Activated CD4-positive, alpha-beta T cell treated with anti-CD3 and anti-CD28 coated beads for 1 hour (primary cell): ENCODE data around the gene HERPUD1.
A peak's percentile ranks its signal among the peaks of the same experiment; 100 is the strongest.
"Not testable (repeated sequence)": the region's sequence is repeated elsewhere in the genome, so short reads cannot be mapped to it uniquely, and the experiment has no call there.

ENCODE experiments used
- DNase-seq: peaks from one replicate; pipeline ENCODE4 v3.0.0-alpha.2; 2020

The HERPUD1 gene

GRCh38 chr16:56961851-56962281 lies 29.9 kb downstream of the HERPUD1 start, which contains the start of gene CETP:
Gene CETP (plus strand): TSS chr16:56961950. CDS start chr16:56961980, 30 bp downstream.
- no peak for DNase-seq

GRCh38 chr16:56964243-56965148 lies 32.6 kb downstream of the HERPUD1 start:
- DNase-seq = peak; percentile 88

GRCh38 chr16:56965149-56966092 lies 33.5 kb downstream of the HERPUD1 start:
- DNase-seq = no peak

GRCh38 chr16:56966093-56966475 lies 34.1 kb downstream of the HERPUD1 start:
- no peak for DNase-seq

DNA sequence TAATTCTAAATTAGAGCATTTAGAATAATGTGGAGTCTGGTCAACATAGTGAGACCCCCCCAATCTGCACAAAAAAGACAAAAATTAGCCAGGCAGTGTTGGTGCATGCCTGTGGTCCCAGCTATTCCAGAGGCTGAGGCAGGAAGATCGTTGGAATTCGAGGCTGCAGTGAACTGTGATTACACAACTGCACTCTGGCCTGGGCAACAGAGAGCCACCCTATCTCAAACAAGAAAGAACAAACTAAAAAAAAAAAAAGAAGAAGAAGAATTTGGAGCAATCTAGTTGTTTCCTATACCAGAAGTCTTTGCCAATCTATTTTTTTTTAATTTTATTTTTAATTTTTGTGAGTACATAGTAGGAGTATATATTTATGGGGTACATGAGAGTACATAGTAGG lies 35.8 kb downstream of the HERPUD1 start:
- no peak for DNase-seq

GRCh38 chr16:56969769-56970168 lies 37.8 kb downstream of the HERPUD1 start:
- DNase-seq = no peak

- no peak for DNase-seq
Measured at GRCh38 chr16:56970934-56971767, 39.2 kb downstream of the HERPUD1 start.

- DNase-seq = no peak
Measured at GRCh38 chr16:56971768-56972043, 39.8 kb downstream of the HERPUD1 start.

DNA sequence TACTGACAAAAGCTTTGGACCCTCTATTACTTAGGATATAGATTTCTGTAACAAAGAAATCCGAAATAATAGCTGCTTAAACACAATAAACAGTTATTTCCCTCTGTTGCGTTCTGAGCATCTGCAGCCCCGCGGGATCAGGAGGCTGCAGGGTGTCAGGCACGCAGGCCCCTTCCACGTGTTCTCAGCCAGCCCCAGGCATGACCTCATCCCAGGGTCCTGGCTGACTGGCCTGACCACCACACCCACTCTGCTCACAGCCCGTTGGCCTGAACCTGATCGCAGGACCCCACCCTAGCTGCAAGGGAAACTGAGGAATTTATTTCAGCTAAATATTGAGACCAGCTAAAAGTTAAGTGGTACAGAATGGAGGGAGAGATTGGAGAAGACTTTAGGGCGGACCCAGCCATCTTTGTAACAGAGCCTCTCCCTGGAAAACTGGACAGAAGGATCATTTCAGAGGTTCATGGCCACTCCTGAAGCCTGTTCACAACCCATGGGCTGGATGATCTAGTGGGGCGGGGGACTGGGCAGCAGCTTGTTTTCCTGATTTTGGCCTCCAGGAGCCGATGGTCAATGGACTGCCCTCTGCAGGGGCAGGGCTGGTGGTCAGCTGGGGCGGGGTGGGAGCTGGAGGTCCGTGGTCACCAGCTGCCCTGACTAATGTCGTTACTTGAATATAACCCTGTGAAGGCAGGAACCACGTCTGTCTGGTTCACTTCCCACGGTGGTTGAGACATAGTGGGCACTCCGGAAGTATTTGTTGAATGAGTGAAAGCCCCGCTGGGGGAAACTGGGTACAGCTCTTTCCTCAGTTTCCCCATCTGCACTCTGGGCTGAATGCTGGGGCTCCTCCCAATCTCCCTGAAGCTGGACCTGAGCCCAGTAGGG lies 40.7 kb downstream of the HERPUD1 start:
- DNase-seq = no peak

DNA sequence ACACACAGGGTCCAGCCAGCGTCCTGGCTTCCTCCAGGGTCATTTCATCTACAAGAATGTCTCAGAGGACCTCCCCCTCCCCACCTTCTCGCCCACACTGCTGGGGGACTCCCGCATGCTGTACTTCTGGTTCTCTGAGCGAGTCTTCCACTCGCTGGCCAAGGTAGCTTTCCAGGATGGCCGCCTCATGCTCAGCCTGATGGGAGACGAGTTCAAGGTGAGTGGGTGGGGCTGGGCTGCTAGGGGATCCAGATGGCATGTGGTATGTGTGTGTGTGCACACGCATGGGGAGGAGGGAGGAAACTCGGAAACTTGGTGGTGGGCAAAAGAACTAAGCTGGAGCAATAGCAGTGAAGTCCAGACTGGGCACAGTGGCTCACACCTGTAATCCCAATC lies 41.4 kb downstream of the HERPUD1 start:
- DNase-seq = no peak

- not testable (repeated sequence) for DNase-seq
Measured at GRCh38 chr16:56973899-56974298, 42.0 kb downstream of the HERPUD1 start.

GRCh38 chr16:56974549-56975300 lies 42.8 kb downstream of the HERPUD1 start:
- no peak for DNase-seq

- DNase-seq = no peak
Measured at GRCh38 chr16:56975714-56976113, 43.8 kb downstream of the HERPUD1 start.

GRCh38 chr16:56977216-56977615 lies 45.3 kb downstream of the HERPUD1 start:
- DNase-seq = no peak

- DNase-seq = no peak
Measured at GRCh38 chr16:56977823-56978430, 46.0 kb downstream of the HERPUD1 start.

DNA sequence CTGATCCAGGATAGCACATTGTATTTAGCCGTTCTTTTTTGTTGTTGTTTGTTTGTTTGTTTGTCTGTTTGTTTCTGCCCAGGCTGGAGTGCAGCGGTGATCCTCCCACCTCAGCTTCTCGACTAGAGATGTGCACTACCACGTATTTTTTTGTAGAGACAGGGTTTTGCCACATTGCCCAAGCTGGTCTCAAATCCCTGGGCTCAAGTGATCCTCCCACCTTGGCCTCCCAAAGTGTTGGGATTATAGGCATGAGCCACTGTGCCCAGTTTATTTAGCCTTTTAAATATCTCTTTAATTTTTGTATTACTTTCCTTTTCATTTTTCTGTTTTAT lies 48.2 kb downstream of the HERPUD1 start:
- no peak for DNase-seq

DNA sequence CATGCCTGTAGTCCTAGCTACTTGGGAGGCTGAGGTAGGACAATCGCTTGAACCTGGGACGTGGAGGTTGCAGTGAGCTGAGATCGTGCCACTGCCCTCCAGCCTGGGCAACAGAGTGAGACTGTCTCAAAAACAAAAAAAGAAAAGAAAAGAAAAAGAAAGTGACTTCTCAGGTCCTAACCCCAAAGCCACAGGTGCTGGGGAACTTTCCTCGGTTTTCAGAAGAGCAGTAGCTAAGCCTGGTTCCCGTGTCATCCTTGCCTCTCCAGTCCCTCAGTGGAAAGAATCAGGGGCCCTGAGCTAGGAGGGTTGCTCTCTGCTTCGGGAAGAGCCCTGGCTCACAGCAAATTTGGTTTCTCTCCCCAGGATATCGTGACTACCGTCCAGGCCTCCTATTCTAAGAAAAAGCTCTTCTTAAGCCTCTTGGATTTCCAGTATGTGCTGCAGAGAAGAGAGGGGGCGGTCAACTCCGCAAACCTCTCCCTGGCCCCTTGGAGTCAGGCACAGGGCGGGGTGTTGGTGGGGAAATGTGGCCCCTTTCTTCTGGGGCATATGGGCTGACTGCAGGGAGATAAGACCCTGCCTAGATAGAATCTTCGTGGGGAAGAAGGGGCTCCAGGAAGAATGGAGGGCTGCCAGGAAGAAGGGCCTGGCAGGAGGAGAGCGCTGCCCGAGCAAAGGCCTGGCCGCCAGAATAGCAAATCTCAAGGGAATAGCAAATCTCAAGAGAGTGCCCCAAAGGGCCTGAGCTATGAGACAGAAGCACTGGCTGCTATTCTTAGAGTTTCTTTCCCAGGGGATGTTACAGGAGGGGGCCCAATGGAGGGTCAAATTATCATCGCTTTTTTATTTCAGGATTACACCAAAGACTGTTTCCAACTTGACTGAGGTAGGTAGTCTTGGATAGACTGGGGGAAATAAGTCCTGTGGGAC lies 49.1 kb downstream of the HERPUD1 start:
- DNase-seq = no peak

GRCh38 chr16:56981729-56982271 lies 49.9 kb downstream of the HERPUD1 start:
- no peak for DNase-seq

GRCh38 chr16:56982695-56983094 lies 50.8 kb downstream of the HERPUD1 start:
- no peak for DNase-seq
